AG08395 (cell line): Measurements from ENCODE around the gene C1QTNF9.
A peak's percentile ranks its signal among the peaks of the same experiment; 100 is the strongest.
"Not testable (repeated sequence)": the region's sequence is repeated elsewhere in the genome, so short reads cannot be mapped to it uniquely, and the experiment has no call there.

ENCODE experiments used
- DNase-seq: peaks from one replicate; pipeline ENCODE4 v3.0.0; 2012; ENCODE audit warnings: mixed read lengths, low spot score

C1QTNF9 gene

GRCh38 chr13:24323036-24323738 is 13.8 kb downstream of the C1QTNF9 start:
- DNase-seq = no peak

GRCh38 chr13:24323739-24324075 is 14.3 kb downstream of the C1QTNF9 start:
- no peak for DNase-seq

GRCh38 chr13:24327598-24327997 is 18.2 kb downstream of the C1QTNF9 start:
- not testable (repeated sequence) for DNase-seq

GRCh38 chr13:24328145-24328544 is 18.8 kb downstream of the C1QTNF9 start:
- DNase-seq = no peak

DNA sequence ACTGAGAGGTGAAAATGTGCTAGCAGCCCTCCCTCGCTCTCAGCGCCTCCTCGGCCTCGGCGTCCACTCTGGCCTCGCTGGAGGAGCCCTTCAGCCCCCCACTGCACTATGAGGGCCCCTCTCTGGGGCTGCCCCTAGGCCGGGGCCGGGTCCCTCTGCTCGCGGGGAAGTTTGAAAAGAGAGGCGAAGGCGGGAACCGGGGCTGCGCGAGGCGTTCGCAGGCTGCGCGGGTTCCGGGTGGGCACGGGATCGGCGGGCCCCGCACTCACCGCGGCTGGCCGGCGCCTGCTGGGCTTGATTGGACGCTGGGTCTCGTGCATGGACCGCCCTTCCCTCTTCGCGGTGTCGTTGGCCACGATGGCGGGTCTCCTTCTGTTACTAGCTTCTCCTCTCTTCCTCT is 29.3 kb downstream of the C1QTNF9 start:
- no peak for DNase-seq

GRCh38 chr13:24339937-24340607 is 30.7 kb downstream of the C1QTNF9 start:
- no peak for DNase-seq

DNA sequence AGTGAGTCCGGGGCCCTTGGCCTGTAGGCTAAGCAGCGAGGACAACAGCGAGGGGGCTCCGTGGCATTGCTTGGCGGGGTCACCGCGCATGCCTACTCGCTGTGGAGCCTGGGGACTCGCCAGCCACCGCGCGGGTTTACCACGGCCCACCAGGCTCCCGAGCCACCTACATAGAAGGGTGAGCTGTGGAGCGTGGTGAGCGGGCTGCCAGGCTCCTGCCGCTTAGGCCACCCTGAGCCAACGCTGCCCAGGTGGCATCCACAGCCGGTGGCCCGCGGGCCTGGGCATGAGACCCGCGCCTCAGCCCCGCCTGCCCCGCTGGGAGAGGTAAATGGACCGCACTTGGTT is 31.2 kb downstream of the C1QTNF9 start:
- DNase-seq = no peak

DNA sequence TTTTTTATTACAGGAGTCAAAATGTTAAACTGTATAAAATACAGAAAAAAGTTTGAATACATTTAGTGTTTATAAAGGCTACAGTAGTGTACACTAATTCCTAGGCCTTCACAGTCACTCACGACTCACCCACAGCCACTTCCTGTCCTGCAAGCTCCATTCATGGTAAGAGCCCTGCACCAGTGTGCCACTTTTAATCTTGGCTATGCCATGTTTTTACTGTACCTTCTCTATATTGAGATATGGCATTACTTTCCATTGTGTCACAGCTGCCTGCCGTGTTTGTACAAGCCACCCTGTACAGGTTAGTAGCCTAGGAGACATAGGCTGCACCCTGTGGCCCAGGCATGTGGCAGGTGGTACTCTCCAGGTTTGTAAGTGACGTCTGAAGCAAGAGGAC is 32.1 kb downstream of the C1QTNF9 start:
- DNase-seq = peak; percentile 64

GRCh38 chr13:24348385-24348784 is 39.0 kb downstream of the C1QTNF9 start:
- no peak for DNase-seq

DNA sequence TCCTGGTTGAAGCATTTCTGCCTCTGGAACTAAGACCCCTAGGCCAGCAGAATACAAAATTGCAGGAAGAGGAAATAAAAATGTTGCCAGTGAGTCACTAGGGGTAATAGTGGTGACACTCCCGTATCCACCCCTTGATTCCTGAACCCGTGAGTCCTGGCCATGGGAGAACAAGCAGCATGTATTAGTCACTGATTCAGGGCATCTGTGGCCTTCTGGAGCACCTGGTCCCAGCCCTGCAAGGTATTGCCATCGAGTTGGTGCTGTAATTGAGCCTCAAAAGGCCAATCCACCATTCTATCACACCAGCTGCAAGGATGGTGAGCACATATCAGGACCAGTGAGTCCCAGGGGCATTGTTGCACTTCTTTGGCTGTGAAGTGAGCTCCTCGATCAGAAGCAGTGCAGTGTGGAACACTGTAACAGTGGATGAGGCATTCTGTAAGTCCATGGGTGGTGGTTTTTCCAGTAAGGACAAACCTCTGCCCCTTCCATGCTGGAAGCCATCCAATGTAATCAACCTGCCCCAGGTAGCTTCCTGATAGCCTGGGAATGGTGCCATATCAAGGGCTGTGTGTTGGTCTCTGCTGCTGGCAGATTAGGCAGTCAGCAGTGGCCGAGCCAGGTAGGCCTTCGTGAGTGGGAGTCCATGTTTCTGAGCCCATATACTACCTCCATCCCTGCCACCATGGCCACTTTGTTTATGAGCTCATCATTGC is 39.6 kb downstream of the C1QTNF9 start:
- no peak for DNase-seq

GRCh38 chr13:24349778-24350664 is 40.6 kb downstream of the C1QTNF9 start:
- not testable (repeated sequence) for DNase-seq

GRCh38 chr13:24351423-24351822 is 42.0 kb downstream of the C1QTNF9 start:
- no peak for DNase-seq

DNA sequence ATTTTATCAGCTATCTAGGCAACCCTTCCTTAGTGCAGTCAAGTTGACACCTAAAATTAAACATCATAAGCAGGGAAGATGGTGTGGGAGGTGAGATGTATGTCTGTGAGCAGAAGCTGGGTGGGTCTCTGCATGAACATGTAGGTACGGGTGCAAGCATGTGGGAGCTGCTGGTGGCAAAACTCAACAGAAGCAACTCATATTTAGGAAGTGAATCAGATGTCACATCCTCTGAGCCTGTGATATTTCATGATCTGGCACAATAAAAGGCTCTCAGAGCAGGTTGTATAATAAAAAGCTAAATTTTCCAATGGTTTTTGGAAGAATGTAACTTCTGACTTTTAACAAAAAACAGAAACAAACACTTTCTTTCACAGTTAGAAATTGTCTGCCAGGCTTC is 44.4 kb downstream of the C1QTNF9 start:
- no peak for DNase-seq

GRCh38 chr13:24355103-24355502 is 45.7 kb downstream of the C1QTNF9 start:
- DNase-seq = no peak

- DNase-seq = no peak
These were observed 46.9 kb downstream of the C1QTNF9 start for GRCh38 chr13:24356270-24356669.

- no peak for DNase-seq
These were observed 47.5 kb downstream of the C1QTNF9 start for GRCh38 chr13:24356837-24357236.

DNA sequence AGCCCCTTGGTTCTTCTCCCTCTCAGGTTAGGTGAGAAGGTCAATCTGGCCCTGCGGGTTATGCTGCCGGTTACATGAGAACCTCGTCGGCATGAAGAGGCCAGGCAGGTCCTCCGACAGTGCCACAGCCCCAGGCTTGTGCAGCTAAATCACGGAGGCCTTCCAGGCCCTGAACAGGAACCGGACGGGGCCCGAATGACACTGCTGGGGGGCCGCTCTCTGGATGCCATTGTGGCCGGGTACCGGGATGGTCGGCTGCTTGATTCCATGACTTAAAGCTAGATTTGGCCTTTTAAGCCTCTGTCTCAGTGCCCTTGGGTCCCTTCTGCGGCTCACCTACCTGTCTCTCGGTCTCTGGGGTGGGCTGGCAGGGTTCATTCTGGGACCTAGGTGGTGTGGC is 48.4 kb downstream of the C1QTNF9 start:
- no peak for DNase-seq

DNA sequence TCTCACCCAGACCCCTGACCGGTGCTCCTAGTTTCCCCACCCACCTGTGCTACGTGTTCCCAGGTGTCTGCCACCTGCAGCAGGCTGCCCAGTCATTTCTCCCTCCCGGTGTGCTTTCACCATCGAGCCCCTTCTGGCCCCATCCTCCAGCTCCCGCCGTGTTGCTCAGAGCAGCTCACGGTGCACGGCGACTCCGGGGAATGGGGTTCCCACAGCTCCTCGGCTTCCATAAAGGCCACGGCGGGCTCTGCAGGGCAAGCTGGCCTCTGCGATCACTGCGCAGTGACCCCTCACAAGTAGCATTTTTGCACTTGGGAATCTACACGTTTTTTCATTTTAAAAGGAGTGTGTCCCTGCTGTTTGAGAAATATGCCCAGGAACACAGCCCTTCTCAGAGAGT is 49.5 kb downstream of the C1QTNF9 start:
- DNase-seq = not testable (repeated sequence)

- not testable (repeated sequence) for DNase-seq
These were observed 49.9 kb downstream of the C1QTNF9 start for GRCh38 chr13:24359252-24359651.

- DNase-seq = no peak
These were observed 50.7 kb downstream of the C1QTNF9 start for GRCh38 chr13:24360106-24360505.

GRCh38 chr13:24361113-24361512 is 51.7 kb downstream of the C1QTNF9 start:
- DNase-seq = no peak

- no peak for DNase-seq
These were observed 52.5 kb downstream of the C1QTNF9 start for GRCh38 chr13:24361852-24362366.
